LNCaP clone FGC (cell line): ENCODE data around the gene HIVEP1.

ENCODE experiments used
- DNase-seq: peaks from one replicate; pipeline ENCODE4 v3.0.0-alpha.2; 2011; ENCODE audit warnings: low read depth
- H3K4me3 ChIP-seq: 2 replicates; pipeline ENCODE4 v1.5.1; 2011; ENCODE audit warnings: mild to moderate bottlenecking, low read depth, low read length, control low read depth
- TF ChIP-seq, protein P1 (sequence below): IDR thresholded peaks from 2 replicates; pipeline ENCODE4 v1.5.1; 2012; ENCODE audit warnings: mild to moderate bottlenecking; ENCODE audit not compliant: control insufficient read depth, insufficient read depth; ENCODE audit errors: extremely low read depth

HIVEP1 gene

DNA sequence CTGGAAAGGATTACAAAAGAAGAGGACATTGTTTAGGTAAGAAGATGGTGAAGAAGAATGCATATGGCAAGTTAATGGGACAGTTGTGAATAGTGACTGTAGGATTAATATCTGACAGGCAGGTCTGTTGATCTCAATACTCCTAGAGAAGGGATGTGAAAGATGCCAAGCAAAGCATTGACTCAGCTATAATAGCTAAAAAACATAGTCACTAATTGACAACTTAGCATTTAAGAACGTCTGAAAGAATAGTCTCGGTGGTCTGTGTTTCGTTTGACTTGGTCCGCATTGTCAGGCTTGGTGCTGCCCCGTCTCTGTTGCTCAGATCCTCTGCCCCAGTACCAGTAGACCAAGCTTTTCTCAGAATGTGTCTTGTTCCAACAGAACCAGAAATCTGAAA is 65.9 kb downstream of the HIVEP1 start:
- TF ChIP-seq, protein P1, sequence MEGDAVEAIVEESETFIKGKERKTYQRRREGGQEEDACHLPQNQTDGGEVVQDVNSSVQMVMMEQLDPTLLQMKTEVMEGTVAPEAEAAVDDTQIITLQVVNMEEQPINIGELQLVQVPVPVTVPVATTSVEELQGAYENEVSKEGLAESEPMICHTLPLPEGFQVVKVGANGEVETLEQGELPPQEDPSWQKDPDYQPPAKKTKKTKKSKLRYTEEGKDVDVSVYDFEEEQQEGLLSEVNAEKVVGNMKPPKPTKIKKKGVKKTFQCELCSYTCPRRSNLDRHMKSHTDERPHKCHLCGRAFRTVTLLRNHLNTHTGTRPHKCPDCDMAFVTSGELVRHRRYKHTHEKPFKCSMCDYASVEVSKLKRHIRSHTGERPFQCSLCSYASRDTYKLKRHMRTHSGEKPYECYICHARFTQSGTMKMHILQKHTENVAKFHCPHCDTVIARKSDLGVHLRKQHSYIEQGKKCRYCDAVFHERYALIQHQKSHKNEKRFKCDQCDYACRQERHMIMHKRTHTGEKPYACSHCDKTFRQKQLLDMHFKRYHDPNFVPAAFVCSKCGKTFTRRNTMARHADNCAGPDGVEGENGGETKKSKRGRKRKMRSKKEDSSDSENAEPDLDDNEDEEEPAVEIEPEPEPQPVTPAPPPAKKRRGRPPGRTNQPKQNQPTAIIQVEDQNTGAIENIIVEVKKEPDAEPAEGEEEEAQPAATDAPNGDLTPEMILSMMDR: no peak
- no peak overlapping the region for H3K4me3 ChIP-seq
- no peak for DNase-seq

GRCh38 chr6:12081771-12082170 is 69.7 kb downstream of the HIVEP1 start:
- TF ChIP-seq, protein P1: no peak
- no peak for DNase-seq

GRCh38 chr6:12082368-12082767 is 70.3 kb downstream of the HIVEP1 start:
- H3K4me3 ChIP-seq: no peak overlapping the region
- no peak for DNase-seq
- TF ChIP-seq, protein P1: no peak

More at GRCh38 chr6:12081771-12082170, 69.7 kb downstream of the HIVEP1 start:
- H3K4me3 ChIP-seq: no peak overlapping the region

- no peak overlapping the region for H3K4me3 ChIP-seq
- TF ChIP-seq, protein P1: no peak
- DNase-seq: no peak
Measured at GRCh38 chr6:12083302-12083701, 71.2 kb downstream of the HIVEP1 start.

GRCh38 chr6:12083763-12084162 is 71.7 kb downstream of the HIVEP1 start:
- DNase-seq: no peak
- no peak overlapping the region for H3K4me3 ChIP-seq
- TF ChIP-seq, protein P1: no peak

GRCh38 chr6:12084681-12085080 is 72.6 kb downstream of the HIVEP1 start:
- TF ChIP-seq, protein P1: no peak

DNA sequence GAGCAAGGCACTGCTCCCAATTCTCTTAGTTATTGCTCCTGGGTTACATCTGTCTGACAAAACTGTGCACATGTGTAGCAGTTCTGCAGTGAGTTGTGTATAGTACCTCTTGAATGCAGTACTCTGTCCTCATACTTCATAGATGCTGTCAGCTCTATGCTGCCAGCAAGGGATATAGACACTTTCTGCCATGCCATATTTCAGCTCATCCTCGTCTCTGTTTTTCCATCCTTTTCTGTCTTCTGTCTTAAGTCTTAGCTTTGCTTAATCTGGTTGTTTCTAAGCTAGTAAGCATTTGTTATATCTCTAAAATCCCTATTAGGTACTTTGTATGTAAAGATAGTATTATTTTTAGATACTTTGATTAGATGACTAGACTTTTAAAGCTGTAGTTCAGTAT is 76.4 kb downstream of the HIVEP1 start:
- no peak overlapping the region for H3K4me3 ChIP-seq
- no peak for DNase-seq
- TF ChIP-seq, protein P1: no peak

More at GRCh38 chr6:12084681-12085080, 72.6 kb downstream of the HIVEP1 start:
- DNase-seq: no peak
- H3K4me3 ChIP-seq: no peak overlapping the region
